Keratinocyte (primary cell): Measurements from ENCODE around the gene NOD1. TPM values are rescaled to one million over a fixed set of nuclear protein-coding genes. Genes with fewer than 3 reads are reported as not detected.
"Not testable (repeated sequence)": the region's sequence is repeated elsewhere in the genome, so short reads cannot be mapped to it uniquely, and the experiment has no call there.

Source experiments
- DNase-seq: peaks from one replicate; pipeline ENCODE4 v3.0.0-alpha.2; 2011; ENCODE audit warnings: low read depth, missing footprints, low spot score
- FAIRE-seq: peaks from 2 replicates; lab custom pipeline; 2011; peaks lifted over from hg19 to GRCh38; lab: Jason Lieb, UNC
- H2AFZ ChIP-seq: 2 replicates; pipeline ENCODE4 v1.6.0; 2012; ENCODE audit warnings: low read length, control low read depth, inconsistent platforms; ENCODE audit not compliant: control insufficient read depth
- H3K27ac ChIP-seq: 2 replicates; pipeline ENCODE4 v1.5.1; 2011; ENCODE audit warnings: low read length; ENCODE audit not compliant: control insufficient read depth, insufficient read depth
- H3K27me3 ChIP-seq: 3 replicates; pipeline ENCODE4 v1.6.0; 2011; ENCODE audit warnings: low read length; ENCODE audit not compliant: control insufficient read depth, insufficient read depth; ENCODE audit errors: extremely low read depth
- H3K36me3 ChIP-seq, 2 experiments: 2 replicates in 1 of 2; 3 replicates in 1 of 2; pipeline ENCODE4 v1.5.1; 2011; ENCODE audit warnings: low read length in 2 of 2, mild to moderate bottlenecking in 1 of 2; ENCODE audit not compliant: control insufficient read depth in 2 of 2, insufficient read depth in 2 of 2; ENCODE audit errors: extremely low read depth in 1 of 2
- H3K4me1 ChIP-seq: 3 replicates; pipeline ENCODE4 v1.5.1; 2011; ENCODE audit warnings: low read length; ENCODE audit not compliant: control insufficient read depth, insufficient read depth; ENCODE audit errors: extremely low read depth
- H3K4me2 ChIP-seq: 3 replicates; pipeline ENCODE4 v1.6.0; 2011; ENCODE audit warnings: low read depth, low read length; ENCODE audit not compliant: control insufficient read depth, insufficient read depth; ENCODE audit errors: extremely low read depth
- H3K4me3 ChIP-seq, 3 experiments: fragments of 200-600 bp in 1 of 3; sonication (generic) in 1 of 3; 2 replicates in 2 of 3; 3 replicates in 1 of 3; pipeline ENCODE4 v1.5.1; 2011 to 2016; ENCODE audit warnings: low read length in 3 of 3, mild to moderate bottlenecking in 3 of 3, control low read depth in 2 of 3, inconsistent platforms in 1 of 3, low read depth in 1 of 3, mixed read lengths in 1 of 3, mixed run types in 1 of 3, moderate library complexity in 1 of 3; ENCODE audit not compliant: control insufficient read depth in 2 of 3, insufficient read depth in 2 of 3; ENCODE audit errors: extremely low read depth in 1 of 3
- H3K79me2 ChIP-seq: 2 replicates; pipeline ENCODE4 v1.6.0; 2012; ENCODE audit warnings: low read length; ENCODE audit not compliant: control insufficient read depth, insufficient read depth
- H3K9ac ChIP-seq: 3 replicates; pipeline ENCODE4 v1.6.0; 2011; ENCODE audit warnings: low read length; ENCODE audit not compliant: control insufficient read depth, insufficient read depth; ENCODE audit errors: extremely low read depth
- H3K9me1 ChIP-seq: 3 replicates; pipeline ENCODE4 v1.6.0; 2011; ENCODE audit warnings: low read length; ENCODE audit not compliant: control insufficient read depth, insufficient read depth; ENCODE audit errors: extremely low read depth
- H3K9me3 ChIP-seq: 2 replicates; pipeline ENCODE4 v1.5.1; 2012; ENCODE audit warnings: low read depth, low read length; ENCODE audit not compliant: control insufficient read depth
- H4K20me1 ChIP-seq: 3 replicates; pipeline ENCODE4 v1.6.0; 2011; ENCODE audit warnings: low read length; ENCODE audit not compliant: control insufficient read depth, insufficient read depth; ENCODE audit errors: extremely low read depth
- EZH2 ChIP-seq: IDR thresholded peaks from one replicate; pipeline ENCODE4 v1.6.1; 2012; ENCODE audit warnings: inconsistent platforms, mild to moderate bottlenecking, low read length, moderate library complexity
- dilution Hi-C: fragments of 300-500 bp; cut with MboI; formaldehyde crosslinking; loops from one replicate; pipeline ENCODE4 v1.7.0; 2020; ENCODE audit warnings: low sequenced_read_pairs; ENCODE audit not compliant: extremely low pct_ligation_motif_present
- polyA plus RNA-seq, 5 experiments: library from polyadenylated mRNA; depleted of rRNA in 3 of 5; stranded (reverse) in 3 of 5; stranded (forward) in 1 of 5; unstranded in 1 of 5; fragments of >200 nt; gene quantifications; 1 replicate in 1 of 5; 2 replicates in 3 of 5; 3 replicates in 1 of 5; pipeline versions ENCODE4 v1.2.1 to v1.2.3, GENCODE V29; 2011 to 2012; ENCODE audit warnings: missing spikeins in 2 of 5, low read depth in 1 of 5, low replicate concordance in 1 of 5
- TF ChIP-seq, protein P1 (sequence below), 3 experiments: IDR thresholded peaks in 1 of 3; conservative IDR thresholded peaks in 1 of 3; optimal IDR thresholded peaks in 1 of 3; 2 replicates in 2 of 3; 3 replicates in 1 of 3; pipeline versions ENCODE3 to v1.5.1; 2011; ENCODE audit warnings: low read length in 3 of 3, mild to moderate bottlenecking in 3 of 3, moderate library complexity in 2 of 3, control low read depth in 1 of 3, inconsistent platforms in 1 of 3; ENCODE audit not compliant: insufficient read depth in 2 of 3; ENCODE audit errors: extremely low read depth in 1 of 3

Gene NOD1
- polyA plus RNA-seq, 1 donor (not counting 4 experiments of a cell fraction or from before 2014, with no cell fraction given): 4.3 TPM

DNA sequence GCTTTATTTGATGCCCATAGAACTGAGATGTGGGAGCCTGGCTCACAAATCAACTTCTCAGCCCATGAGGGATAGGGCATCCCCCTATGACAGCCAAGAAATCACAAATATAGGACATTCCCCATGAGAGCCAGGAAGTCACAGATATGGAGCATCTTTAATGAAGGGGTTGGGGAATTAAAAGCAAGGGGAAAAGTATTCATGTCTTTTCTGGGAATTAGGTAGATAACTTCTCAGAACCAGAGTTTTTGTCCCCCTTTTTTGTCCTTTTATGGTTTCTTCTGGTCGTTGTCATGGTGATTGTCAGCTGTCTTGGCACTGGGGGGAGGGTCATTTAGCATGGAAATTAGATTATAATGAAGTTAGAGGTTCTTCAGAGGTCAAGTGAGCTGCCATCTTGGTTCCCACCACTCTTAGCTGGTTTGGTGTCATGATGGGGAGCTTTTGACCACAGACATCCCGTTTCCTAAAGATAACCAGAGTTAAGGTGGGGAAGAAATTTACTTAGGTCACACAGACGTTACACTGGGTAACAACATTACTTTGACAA is 56.9 kb downstream of the NOD1 start:
- DNase-seq: no peak
- Histone ChIP-seq H3K27me3 (no peaks in the 10 kb centered on the region), H3K9me1 (no peaks in the 10 kb centered on the region), H3K9me3 (no peaks in the 10 kb centered on the region), H3K79me2 (no peaks in the 10 kb centered on the region), H3K4me1 (no peaks in the 10 kb centered on the region), H3K9ac (no peak overlapping the region), H3K4me2 (no peak overlapping the region), H4K20me1 (no peaks in the 10 kb centered on the region), H3K4me3 (no peak overlapping the region), H3K36me3 (peaks cover 1 to 11% of the 10 kb centered on the region in 2 experiments), H2AFZ (no peak overlapping the region), H3K27ac (no peak overlapping the region)
- dilution Hi-C loops: no loop called here
- FAIRE-seq: no peak
- TF ChIP-seq, protein P1, sequence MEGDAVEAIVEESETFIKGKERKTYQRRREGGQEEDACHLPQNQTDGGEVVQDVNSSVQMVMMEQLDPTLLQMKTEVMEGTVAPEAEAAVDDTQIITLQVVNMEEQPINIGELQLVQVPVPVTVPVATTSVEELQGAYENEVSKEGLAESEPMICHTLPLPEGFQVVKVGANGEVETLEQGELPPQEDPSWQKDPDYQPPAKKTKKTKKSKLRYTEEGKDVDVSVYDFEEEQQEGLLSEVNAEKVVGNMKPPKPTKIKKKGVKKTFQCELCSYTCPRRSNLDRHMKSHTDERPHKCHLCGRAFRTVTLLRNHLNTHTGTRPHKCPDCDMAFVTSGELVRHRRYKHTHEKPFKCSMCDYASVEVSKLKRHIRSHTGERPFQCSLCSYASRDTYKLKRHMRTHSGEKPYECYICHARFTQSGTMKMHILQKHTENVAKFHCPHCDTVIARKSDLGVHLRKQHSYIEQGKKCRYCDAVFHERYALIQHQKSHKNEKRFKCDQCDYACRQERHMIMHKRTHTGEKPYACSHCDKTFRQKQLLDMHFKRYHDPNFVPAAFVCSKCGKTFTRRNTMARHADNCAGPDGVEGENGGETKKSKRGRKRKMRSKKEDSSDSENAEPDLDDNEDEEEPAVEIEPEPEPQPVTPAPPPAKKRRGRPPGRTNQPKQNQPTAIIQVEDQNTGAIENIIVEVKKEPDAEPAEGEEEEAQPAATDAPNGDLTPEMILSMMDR (optimal IDR thresholded peaks at IDR 0.05 in 1 of 3, IDR thresholded peaks at IDR 0.05 in 1 of 3, conservative IDR thresholded peaks at IDR 0.05 in 1 of 3; ENCODE audit: extremely low read depth in 1 of 3, insufficient read depth in 2 of 3, low read length in 3 of 3): no peak
- no peak for TF ChIP-seq EZH2

DNA sequence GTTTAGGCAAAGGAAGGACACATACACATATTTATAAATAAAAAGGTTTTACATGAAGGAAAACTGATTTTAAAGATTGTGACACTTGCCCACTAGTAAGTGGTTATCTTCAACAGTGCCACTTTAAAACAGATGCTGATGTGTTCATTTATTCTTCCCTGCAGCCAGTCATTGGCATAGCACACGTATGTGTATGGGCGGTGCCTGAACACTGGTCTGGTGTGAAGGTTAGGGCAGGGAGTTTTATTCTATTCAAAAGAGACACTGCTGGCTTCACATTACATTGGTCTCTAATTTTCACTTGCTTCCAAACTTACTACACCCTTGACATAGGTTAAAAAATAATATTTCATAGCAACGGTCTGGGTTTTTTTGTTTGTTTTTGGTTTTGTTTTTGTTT is 57.9 kb downstream of the NOD1 start:
- no peak for FAIRE-seq
- no peaks in the 10 kb centered on the region for H3K79me2 ChIP-seq

DNA sequence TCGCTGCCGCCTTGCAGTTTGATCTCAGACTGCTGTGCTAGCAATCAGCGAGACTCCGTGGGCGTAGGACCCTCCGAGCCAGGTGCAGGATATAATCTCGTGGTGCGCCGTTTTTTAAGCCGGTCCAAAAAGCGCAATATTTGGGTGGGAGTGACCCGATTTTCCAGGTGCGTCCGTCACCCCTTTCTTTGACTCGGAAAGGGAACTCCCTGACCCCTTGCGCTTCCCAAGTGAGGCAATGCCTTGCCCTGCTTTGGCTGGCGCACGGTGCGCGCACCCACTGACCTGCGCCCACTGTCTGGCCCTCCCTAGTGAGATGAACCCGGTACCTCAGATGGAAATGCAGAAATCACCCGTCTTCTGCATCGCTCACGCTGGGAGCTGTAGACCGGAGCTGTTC is 58.5 kb downstream of the NOD1 start:
- H4K20me1 ChIP-seq, H2AFZ ChIP-seq, H3K27me3 ChIP-seq, dilution Hi-C loops, H3K9me3 ChIP-seq, H3K9me1 ChIP-seq, H3K4me1 ChIP-seq, FAIRE-seq, H3K4me2 ChIP-seq, H3K9ac ChIP-seq, H3K4me3 ChIP-seq, H3K27ac ChIP-seq, DNase-seq, H3K79me2 ChIP-seq: not testable (repeated sequence)
- H3K36me3 ChIP-seq: peaks cover 1 to 10% of the 10 kb centered on the region in 2 experiments

More for the DNA sequence above, 57.9 kb downstream of the NOD1 start:
- no peak for DNase-seq
- dilution Hi-C loops: no loop called here
- H3K9ac ChIP-seq: no peak overlapping the region
- H3K27ac ChIP-seq: no peak overlapping the region
- TF ChIP-seq, protein P1 (optimal IDR thresholded peaks at IDR 0.05 in 1 of 3, IDR thresholded peaks at IDR 0.05 in 1 of 3, conservative IDR thresholded peaks at IDR 0.05 in 1 of 3; ENCODE audit: extremely low read depth in 1 of 3, insufficient read depth in 2 of 3, low read length in 3 of 3): no peak
- no peak for TF ChIP-seq EZH2
- H4K20me1 ChIP-seq: no peaks in the 10 kb centered on the region
- no peaks in the 10 kb centered on the region for H3K27me3 ChIP-seq
- no peaks in the 10 kb centered on the region for H3K4me1 ChIP-seq
- peaks cover 1 to 11% of the 10 kb centered on the region in 2 experiments for H3K36me3 ChIP-seq
- no peaks in the 10 kb centered on the region for H3K9me3 ChIP-seq
- H2AFZ ChIP-seq: no peak overlapping the region
- H3K9me1 ChIP-seq: no peaks in the 10 kb centered on the region
- no peak overlapping the region for H3K4me3 ChIP-seq
- no peak overlapping the region for H3K4me2 ChIP-seq
